Activated CD8-positive, alpha-beta memory T cell treated with anti-CD3 and anti-CD28 coated beads, Interleukin-2, amount 50 U/mL, for 48 hours (primary cell): Measurements from ENCODE around the gene ASPDH.

Source experiments
- DNase-seq: peaks from one replicate; pipeline ENCODE4 v3.0.0-alpha.2; 2020

Gene ASPDH

DNA sequence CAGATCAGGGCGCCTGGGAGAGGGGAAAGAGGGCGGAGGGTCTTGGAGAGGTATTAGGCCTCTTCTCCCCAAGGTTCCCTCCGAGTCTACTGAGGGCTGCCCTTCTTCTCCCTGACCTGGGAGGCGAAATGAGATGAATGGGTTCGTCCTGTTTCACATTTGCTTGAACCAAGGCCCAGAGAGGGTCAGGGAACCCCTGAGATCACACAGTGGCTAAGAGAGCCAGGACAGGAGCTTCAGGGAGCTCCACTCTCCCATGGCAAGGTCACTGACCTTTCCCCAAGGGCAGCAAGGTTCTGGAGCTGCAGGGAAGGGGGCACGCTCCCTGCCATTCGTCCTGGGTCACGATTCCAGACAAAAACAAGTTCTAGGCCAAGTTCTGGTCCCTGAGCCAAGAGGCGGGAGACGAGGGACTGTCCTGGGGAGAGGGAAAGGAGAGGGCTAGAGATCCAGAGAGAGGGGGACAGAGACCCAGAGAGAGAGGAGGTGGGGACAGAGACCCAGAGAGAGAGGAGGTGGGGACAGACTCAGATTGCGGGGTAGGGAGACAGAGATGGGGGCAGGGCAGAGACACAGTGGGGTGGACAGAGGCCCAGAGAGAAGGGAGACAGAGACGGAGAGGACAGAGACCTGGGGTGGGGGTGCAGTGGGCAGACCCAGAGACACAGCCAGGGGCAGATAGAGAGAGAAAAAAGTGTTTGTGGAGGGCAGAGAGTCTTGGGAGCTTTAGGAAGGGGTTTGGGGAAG, 541 bp downstream of the ASPDH start:
- DNase-seq, result no peak

DNA sequence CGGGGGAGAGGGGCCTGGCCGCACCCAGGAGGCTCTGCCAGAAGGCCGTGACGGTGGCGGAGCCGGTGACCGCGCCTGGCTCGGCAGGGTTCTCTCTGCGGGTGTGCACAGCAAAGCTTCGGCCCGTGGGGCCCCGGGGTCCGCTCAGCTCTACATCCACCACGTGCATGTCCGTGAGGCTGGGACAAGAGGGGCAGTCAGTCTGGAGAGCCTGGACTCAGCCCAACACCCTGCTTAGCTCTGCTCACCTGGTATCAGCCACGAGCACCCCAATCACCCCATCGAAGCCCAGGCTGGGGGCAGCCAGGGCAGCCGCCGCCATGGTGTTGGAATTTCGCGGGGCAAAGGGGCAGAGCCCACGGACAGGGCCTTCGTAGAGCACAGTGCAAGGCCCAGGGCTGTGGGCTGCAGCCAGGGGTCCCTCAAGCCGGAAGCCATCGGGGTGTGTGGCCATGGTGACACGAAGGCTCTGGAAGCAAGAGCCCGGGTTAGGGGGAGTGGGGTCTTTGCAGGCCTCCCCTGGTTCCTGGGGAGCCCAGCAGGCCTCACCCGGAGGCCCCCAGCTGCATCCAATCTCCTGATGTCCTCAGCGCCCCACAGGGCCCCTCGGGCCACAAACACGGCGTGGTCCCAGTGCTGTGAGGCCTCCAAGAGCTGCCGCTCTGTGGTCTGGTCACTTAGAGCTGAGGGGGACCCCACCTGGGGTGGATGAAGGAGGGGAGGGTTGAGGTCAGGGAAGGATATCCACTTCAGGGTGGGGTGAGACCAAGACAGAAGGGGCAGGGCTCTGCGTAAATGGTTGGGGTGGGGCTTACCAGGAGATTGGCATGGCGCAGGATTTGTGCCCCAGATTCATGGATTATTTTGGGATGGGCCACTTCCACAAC, 1.4 kb downstream of the ASPDH start:
- DNase-seq, result no peak

DNA sequence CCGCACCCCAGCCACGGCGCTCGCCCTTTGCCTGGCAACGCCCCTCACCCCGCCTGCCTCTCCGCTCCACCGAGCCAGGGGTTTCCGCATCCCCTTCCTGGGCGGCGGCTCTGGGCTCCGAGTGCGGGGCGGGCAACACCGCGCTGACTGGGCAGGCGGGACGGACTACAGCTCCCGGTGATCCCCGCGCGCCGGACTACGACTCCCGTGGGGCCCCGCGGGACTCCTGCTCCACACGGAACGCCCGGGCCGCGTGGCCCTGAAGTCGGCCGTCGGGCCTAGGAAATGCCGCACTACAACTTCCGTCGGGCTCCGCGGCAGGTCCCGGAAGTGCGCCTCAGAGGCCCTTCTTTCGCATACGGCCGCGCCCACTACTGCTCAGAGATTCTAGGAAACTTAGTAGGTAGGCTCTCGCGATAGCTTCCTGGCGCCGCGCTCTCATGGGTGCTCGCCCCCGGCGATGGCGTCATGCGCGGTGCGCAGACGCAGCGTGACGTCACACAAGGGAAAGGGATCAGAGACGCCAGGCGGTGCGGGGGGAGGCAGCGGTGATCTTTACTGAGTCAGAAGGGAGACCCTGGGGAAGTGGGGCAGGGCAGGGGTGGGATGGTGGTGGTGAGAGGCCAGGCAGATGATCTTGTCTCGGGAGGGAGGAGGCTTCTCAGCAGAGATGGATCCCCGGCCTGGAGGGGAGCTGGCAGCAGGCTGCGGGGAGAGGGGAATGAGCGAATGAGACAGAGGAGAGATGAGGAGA, 2.5 kb downstream of the ASPDH start, which contains the start of gene JOSD2:
Gene JOSD2, minus strand, starts transcription at position 123 of the 754 bp plus-strand sequence. CDS start 760 bp downstream, outside the sequence.
- peak; percentile 97 for DNase-seq

GRCh38 chr19:50510700-50511068, 3.0 kb downstream of the ASPDH start:
- DNase-seq, result no peak

- DNase-seq, result no peak
These were observed 3.5 kb downstream of the ASPDH start for GRCh38 chr19:50510121-50510670.

DNA sequence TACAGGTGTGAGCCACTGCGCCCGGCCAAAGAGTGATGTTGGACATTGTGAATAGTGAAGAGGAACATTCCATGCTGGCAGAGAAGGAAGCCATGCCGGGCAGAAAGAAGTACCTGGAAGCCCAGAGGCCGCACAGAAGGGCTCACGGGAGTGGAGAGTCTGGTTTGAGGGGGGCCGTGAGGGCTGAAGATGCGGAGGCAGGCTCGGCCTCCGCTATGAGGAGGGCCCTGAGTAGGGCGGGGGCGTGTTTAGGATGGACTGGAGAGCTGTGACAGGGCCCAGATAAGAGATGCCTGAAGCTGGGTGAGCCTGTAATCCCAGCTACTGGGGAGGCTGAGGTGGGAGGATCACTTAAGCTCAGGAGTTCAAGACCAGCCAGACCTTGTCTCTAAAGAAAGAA, 4.3 kb downstream of the ASPDH start:
- no peak for DNase-seq

DNA sequence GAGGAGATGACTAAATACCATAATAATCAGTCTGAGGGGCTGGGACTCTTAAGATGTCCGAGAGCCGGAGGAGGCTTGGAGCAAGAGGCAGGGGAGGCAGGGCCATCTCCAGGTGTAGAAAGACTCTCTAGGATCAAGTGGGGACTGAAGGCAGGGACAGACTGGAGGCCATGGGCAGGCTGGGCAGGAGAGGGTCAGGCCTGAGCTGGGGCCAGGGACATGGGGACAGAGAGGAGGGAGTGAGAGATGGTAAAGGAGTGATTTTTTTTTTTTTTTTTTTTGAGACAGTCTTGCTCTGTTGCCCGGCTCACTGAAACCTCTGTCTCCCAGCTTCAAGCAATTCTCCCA, 4.9 kb downstream of the ASPDH start:
- DNase-seq, result no peak

- DNase-seq, result no peak
These were observed 6.3 kb downstream of the ASPDH start for GRCh38 chr19:50507376-50507775.

GRCh38 chr19:50506700-50507099, 7.0 kb downstream of the ASPDH start:
- no peak for DNase-seq

DNA sequence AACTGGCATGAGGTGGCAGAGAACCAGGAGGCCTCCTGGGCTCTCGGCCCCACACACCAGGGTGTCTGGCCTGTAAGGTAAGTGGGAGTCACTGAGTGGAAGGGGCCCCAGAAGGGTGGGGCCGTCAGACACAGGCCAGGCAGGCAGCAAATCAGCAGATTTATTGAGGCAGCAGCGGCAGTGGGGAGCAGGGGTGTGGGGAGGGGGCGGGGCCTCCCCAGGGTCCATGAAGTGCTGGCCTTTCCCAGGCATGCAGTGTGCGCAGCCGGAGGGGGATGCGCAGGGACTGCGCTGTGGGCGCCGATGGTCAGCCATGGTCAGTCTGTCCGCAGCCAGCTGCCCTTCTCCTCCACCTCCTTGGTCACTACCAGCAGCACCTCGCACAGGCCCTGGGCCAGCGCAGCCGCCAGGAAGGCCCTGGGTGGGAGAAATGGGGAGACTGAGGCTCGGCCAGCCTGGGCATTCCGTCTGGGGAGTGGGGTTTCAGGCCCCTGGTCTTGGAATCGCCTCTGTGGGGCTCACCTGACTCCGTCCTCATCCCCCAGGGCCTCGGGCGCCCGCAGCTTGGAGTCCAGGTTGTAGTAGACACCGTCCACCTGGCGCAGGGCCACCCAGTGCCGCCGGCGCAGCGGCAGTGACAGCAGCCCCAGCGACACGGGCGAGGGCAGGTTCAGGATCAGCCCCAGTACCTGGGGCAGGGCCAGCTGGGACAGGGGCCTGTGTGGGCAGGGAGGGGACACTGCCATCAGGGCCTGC, 7.7 kb downstream of the ASPDH start:
- no peak for DNase-seq

- DNase-seq, result no peak
These were observed 11.9 kb downstream of the ASPDH start for GRCh38 chr19:50501568-50502475.

DNA sequence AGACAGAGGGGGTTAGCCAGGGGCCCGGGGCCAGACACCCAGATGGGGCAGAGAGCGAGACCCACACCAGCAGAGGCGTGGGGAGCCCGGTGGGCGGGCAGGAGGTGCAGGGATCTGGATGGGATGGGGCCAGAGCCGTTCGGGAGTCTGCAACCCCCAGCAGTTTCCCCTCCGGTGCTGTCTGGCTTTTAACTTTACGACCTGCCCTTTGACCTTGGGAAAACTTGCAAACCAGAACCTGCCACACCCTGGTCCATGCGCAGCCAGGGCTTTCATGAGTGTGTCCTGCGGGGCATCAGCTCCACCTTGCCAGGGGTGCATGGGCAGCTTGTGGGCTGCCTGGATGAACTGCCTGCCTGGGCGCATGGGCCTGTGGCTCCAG, 12.5 kb downstream of the ASPDH start:
- DNase-seq, result no peak

- DNase-seq, result no peak
These were observed 13.0 kb downstream of the ASPDH start for GRCh38 chr19:50500753-50501151.

DNA sequence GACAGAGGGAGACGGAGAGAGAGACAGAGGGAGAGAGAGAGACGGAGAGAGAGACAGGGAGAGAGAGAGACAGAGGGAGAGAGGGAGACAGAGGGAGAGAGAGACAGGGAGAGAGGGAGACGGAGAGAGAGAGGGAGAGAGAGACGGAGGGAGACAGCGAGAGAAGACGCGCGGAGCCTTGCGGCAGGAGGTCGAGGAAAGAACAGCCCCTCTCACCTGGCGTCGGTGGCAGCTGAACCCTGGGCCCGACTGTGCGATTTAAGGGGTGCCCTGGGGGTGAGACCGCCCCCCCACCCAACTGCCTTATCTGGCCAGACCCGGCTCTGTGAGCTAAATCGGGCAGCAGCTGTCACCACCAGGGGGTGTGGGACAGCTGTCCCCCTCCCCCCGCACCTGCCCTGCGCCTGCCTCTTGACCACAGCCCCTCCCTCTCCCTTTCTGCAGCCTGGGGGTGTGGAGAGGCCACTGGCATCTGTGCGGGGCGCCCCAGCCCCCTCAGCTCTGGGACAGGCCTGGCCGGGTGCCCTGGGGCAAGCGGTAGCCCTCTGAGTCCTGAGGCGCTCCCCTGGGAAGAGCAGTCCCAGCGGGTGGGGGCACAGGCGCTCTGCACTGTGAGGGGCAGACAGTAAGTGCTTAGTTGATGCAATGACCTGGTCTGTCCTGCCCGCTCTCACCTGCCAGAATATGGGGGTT, 13.5 kb downstream of the ASPDH start:
- no peak for DNase-seq

DNA sequence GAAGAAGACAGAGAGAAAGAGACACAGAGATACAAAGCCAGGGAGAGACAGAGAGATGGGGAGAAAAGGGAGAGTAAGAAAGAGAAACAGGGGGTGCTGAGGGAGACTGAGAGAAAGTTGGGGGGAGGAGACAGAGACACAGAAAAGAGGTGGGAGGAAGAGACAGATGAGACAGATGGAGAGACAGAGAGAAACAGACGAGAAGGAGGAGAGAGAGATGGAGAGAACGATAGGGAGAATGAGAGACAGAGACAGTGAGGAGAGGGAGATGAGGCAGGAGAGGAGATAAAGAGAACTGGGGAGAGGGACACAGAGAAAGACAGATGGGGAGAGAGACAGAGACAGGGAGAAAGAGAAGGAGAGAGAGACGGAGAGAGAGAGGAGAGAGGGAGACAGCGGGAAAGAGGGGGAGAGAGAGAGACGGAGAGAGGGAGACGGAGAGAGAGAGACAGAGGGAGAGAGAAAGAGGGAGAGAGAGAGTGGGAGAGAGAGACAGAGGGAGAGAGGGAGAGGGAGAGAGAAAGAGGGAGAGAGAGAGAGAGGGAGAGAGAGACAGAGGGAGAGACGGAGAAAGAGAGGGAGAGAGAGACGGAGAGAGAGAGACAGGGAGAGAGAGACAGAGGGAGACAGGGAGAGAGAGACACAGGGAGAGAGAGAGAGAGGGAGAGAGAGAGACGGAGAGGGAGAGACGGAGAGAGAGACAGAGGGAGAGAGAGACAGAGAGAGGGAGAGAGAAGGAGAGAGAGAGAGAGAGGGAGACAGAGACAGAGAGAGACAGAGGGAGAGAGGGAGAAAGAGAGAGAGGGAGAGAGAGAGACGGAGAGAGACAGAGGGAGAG, 15.3 kb downstream of the ASPDH start:
- DNase-seq, result no peak

GRCh38 chr19:50497022-50497405, 16.7 kb downstream of the ASPDH start:
- no peak for DNase-seq

DNA sequence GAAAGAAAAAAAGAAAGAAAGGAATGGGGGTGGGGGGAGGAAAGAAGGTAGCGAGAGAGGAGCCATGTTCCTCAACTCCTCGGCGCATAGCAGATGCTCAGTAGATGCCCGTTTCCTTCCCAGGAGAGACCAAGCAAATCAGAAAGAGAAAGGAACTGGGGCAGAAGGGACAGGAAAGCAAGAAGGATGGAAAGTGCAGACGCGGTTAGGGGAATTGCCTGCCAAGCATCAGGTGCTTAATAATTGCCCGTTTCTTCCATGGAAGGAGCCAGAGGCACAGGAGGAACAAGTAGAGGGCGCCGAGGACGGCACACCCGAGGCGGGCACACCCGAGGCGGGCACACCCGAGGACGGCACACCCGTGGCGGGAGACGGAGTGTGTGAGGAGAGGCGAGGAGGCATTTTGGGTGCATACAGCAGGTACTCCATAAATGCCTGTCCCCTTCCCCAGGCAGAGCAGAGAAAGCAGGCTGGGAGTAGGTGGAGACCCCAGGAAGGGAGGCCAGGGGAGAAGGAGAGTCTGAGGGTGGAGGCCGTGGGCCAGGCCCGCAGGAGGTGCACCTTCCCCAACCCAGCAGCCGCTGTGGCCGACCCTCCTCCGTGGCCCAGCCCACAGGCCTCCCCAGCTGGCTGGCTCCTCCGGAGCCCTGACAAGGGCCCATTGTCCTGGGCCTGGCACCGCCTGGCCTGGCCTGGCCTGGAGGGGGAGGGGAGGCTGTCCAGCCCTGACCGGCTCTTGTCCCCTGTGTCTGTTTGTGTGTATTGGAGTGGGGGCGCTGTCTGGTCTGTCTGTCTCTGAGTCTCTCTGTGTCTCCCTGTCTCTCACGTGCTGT, 17.3 kb downstream of the ASPDH start:
- no peak for DNase-seq

DNA sequence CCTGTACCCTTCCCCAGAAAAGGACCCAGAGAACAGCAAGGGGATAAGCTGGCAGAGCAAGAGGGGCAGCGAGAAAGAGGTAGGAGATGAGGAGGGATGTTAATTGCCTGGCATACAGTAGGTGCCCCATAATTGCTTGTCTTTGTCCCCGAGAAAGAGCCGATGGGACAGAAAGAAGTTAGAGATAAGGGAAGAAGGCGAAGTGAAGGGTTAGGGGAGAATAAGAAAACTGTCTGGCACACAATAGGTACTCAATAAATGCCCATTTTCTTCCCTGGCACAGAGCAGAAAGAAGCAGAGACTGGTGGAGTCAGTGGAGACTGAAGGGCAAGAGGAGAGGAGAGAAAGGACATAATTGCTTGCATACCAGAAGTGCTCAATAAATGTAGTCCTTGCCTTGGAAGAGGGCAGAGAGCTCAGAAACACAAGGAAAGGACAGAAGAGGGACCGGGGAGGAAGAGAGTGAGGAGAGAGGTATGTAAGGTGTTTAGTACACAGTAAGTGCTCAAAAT, 18.6 kb downstream of the ASPDH start:
- no peak for DNase-seq
